H1 (cell line): ENCODE results near the gene ATP2A3. TPM values are rescaled to one million over a fixed set of nuclear protein-coding genes. Genes with fewer than 3 reads are reported as not detected.

ENCODE experiments used
- ASH2L ChIP-seq: fragments of 200-600, 300-600 bp; sonication (generic); IDR thresholded peaks from one replicate; pipeline ENCODE4 v1.7.1; 2017; ENCODE audit warnings: low read length
- CBX5 ChIP-seq: fragments of 300-800, 300-1000 bp; sonication (generic); IDR thresholded peaks from 2 replicates; pipeline ENCODE4 v1.7.1; 2016; ENCODE audit warnings: antibody characterized with exemption, low read length, low read depth
- MAFK ChIP-seq: IDR thresholded peaks from 2 replicates; pipeline ENCODE4 v1.6.1; 2012; ENCODE audit warnings: low read depth, mild to moderate bottlenecking, improper control_type of control experiment, low read length
- polyA plus RNA-seq, 7 experiments: library from polyadenylated mRNA; depleted of rRNA in 3 of 7; stranded (reverse) in 5 of 7; unstranded in 2 of 7; fragments of >200 nt in 5 of 7; fragments of 200-250 nt in 2 of 7; gene quantifications; 1 replicate in 5 of 7; 2 replicates in 1 of 7; 4 replicates in 1 of 7; pipeline versions ENCODE4 v1.2.1 to v1.2.3, GENCODE V29; 2011 to 2013; ENCODE audit warnings: missing spikeins in 2 of 7, mixed read lengths in 2 of 7
- total RNA-seq: library from RNA; stranded (reverse); fragmentation: NEBNext Ultra II Directional; extraction: Animal tissue kit (Norgen Biotek cat#: 25700); gene quantifications from 2 replicates; pipeline ENCODE4 v1.2.1, GENCODE V29; 2021

The ATP2A3 gene
- total and polyA plus RNA-seq, 2 of the 8 experiments (the other 6 are each of a cell fraction or from before 2014, with no cell fraction given) = 18.4 to 32.5 TPM

DNA sequence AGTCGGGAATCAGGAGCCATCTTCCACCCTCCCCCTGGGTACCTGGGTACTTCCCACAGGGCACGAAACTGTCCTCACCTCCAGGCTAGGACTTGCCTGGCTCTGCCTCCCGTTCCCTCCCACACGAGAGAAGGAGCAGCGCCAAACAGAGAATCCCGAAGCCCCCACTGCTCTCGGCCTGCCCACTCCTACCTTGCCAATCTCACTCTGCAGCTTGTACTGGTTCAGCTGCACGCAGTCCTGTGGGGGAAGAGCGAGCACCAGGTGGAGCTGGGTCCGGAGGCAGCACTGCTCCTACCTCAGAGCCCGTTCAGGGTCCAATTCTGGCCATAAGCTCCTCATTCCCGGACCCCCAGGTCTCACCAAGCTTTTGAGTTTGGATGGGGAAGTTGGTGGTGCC lies 80.0 kb downstream of the ATP2A3 start (continued):
- TF ChIP-seq CBX5 (no peak), ASH2L (no peak), MAFK (no peak)
